Islet of Langerhans (tissue), 1 donor: ENCODE data around the gene CPNE1.

Source experiments
- FAIRE-seq: peaks from one replicate; lab custom pipeline; 2011; peaks lifted over from hg19 to GRCh38; lab: Jason Lieb, UNC

The CPNE1 gene

GRCh38 chr20:35598899-35599775, 65.6 kb downstream of the CPNE1 start:
- FAIRE-seq, result no peak

GRCh38 chr20:35598476-35598875, 66.2 kb downstream of the CPNE1 start:
- no peak for FAIRE-seq

DNA sequence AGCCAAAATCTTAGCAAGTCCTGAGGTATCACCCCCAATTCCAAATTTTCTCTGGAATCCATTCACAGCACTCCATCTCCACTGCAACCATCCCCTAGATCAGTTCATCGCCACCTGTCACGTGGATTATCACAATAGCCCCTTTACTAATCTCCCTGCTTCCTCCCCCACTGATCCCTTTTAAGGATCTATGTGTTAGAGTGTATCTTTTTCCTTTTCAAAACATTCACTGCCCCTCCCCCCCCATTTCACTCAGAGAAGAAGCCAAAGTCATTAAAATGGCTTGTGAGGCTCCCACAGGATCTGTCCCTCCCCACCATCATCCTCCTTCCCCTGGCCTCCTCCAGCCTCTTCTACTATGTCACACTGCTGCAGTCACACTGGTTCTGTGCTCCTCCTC, 67.5 kb downstream of the CPNE1 start:
- FAIRE-seq, result no peak

DNA sequence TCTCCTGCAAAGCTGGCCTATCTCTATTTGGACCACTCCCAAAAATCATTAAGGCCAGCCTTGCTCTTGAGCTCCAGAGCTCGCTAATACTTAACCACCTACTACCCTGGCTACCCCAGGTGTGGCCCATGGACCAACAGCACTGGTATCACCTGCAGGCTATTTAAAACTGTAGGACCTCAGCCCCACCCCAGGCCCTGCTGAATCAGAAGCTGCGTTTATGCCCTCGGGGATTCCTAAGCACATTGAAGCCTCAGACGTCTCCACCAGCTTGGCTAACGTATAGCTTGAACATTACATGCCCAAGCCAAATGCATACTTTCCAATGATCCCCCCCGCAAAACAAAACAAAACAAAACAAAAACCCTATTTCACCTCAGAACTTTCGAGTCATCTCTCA, 68.8 kb downstream of the CPNE1 start:
- FAIRE-seq, result no peak

DNA sequence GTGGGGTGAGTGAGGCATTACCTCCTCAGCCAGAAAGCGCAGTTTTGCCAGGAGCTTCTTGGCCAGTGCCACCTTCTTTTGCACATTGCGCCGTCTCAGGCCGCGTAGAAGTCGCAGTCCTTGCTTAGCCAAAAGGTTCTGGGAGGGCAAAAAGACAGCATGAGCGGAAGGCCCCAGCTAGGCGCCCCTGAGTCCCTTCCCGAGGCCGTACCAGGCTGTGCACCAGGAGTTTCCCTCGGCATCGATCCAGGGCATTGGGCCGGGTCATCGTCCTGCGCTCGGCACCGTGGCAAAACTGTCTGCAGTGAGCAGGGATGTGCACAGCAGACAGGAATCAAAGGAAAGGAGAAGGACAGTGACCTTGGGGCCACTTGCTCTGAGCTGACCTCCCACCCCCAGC, 69.2 kb downstream of the CPNE1 start:
- FAIRE-seq, result no peak

- no peak for FAIRE-seq
These were observed 72.2 kb downstream of the CPNE1 start for GRCh38 chr20:35592339-35592974.

- FAIRE-seq, result no peak
These were observed 76.3 kb downstream of the CPNE1 start for GRCh38 chr20:35588397-35588796.

GRCh38 chr20:35587436-35587835, 77.3 kb downstream of the CPNE1 start:
- FAIRE-seq, result no peak

DNA sequence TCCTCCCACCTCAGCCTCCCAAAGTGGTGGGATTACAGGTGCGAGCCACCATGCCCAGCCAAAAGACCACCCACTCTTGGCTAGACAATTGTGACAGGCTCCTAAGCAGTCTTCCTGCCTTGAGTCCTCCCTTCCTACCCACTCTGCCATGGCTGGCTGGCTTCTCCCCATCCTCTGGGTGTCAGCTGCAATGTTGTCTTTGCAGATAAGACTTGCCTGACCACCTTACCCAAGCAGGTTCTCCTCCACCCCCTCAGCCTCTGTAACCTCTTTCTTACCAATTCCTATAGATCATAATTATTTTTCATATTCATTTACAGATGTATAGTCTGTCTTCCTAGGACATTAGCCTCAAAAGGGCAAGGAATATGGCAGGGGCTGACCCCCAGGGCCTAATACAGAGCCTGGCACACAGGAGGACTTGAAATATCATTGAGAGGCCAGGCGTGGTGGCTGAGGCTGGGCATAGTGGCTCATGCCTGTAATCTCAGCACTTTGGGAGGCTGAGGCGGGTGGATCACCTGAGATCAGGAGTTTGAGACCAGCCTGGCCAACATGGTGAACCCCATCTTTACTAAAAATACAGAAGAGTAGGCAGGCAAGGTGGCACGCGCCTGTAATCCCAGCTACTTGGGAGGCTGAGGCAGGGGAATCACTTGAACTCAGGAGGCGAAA, 77.8 kb downstream of the CPNE1 start:
- FAIRE-seq, result no peak

- FAIRE-seq, result no peak
These were observed 80.8 kb downstream of the CPNE1 start for GRCh38 chr20:35583636-35584560.

DNA sequence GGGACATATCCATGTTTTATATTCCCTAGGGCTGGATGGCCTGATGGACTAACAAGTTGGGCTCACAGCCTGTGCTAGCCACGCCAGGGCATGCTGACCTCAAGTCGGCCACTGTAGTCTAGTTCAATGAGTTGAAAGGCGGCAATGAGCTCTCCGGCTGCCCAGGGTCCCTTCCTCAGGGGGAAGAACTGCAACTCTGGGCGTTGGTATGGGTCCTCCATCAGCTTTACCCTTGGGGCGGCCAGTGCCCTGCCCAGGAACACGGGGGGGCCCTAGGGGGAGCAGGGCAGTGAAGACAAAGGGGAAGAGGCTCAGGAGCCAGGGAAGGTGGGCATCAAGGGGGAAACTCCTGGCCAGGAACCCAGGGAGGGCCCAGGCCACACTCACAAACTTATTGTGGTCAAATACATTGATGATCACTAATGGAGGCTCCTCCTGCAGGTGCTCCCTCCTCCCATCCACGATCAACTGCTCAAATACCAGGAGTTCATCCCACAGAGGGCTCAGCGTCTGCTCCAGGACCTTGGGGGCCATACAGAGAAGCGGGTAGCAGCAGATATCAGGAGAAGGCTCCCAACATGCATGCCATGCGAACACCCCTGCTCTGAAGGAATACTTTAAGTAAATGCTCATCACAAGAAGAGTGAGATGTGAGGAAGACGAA, 81.8 kb downstream of the CPNE1 start:
- FAIRE-seq, result no peak

GRCh38 chr20:35582131-35582530, 82.6 kb downstream of the CPNE1 start:
- no peak for FAIRE-seq

DNA sequence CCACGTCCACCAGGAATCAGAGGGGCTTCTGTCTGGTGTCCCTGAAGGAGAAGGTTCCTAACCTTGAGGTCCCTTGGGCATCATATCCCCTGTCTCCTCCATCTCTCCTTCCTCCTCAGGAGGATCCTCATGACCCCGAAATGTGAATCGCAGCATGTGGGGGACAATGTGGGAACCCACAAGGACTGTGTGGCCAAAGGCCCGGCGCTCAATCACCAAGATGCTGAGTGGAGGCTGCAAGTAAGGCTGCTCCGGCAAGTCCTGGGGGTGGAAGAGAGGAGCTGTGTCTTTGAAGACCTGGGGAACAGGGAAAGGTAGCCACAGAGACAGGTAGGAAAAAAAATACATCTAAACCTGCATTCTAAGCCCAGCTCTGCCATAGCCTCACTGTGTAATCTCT, 85.5 kb downstream of the CPNE1 start:
- FAIRE-seq, result no peak

GRCh38 chr20:35578469-35578868, 86.2 kb downstream of the CPNE1 start:
- no peak for FAIRE-seq

DNA sequence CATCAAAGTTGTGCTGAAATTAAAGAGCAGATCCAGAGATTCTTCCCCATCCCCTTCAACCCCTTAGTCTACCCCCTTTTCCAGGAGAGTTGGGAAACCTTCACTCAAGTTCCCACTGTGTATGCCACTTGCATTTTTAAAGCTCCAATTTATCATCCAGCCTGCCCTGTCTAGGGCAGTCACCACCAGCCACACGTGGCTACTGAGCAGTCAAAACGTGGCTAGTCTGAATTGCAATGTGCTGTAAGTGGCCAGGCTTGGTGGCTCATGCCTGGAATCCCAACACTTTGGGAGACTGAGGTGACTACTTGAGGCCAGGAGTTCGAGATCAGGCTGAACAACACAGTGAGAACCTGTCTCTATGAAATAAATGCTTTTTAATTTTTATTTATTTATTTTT, 87.9 kb downstream of the CPNE1 start:
- no peak for FAIRE-seq
